Measurements from ENCODE around the gene MAPKAP1.

- TF ChIP-seq GATA2 (IDR thresholded peaks at IDR 0.05; ENCODE audit: low read depth, low read length) (no peak), GATA3 (IDR thresholded peaks at IDR 0.05; ENCODE audit: low read depth, low read length) (no peak)
These were observed 268.2 kb downstream of the MAPKAP1 start for GRCh38 chr9:125438506-125439433.

All from SH-SY5Y (cell line).